ENCODE data around the gene LRRIQ1.

- TF ChIP-seq CTCF (IDR thresholded peaks at IDR 0.05) (no peak), ZFX (IDR thresholded peaks at IDR 0.05; ENCODE audit: borderline replicate concordance) (no peak)
Observed at GRCh38 chr12:85130646-85131045, 94.5 kb downstream of the LRRIQ1 start.
